GM21381 (cell line): ENCODE results near the gene ACAD11.

Experiments used
- ATAC-seq: cut with Tn5 transposase; IDR thresholded peaks from one replicate; pipeline ENCODE4 v1.9.1; 2021; ENCODE audit warnings: mild to moderate bottlenecking, moderate library complexity; ENCODE audit not compliant: unreplicated experiment

The ACAD11 gene

GRCh38 chr3:132521901-132522300 is 137.7 kb downstream of the ACAD11 start:
- ATAC-seq: no peak

- no peak for ATAC-seq
Observed at GRCh38 chr3:132519914-132520313, 139.7 kb downstream of the ACAD11 start.

- ATAC-seq: no peak
Observed at GRCh38 chr3:132517311-132517710, 142.3 kb downstream of the ACAD11 start.

- no peak for ATAC-seq
Observed at GRCh38 chr3:132513057-132513456, 146.6 kb downstream of the ACAD11 start.

DNA sequence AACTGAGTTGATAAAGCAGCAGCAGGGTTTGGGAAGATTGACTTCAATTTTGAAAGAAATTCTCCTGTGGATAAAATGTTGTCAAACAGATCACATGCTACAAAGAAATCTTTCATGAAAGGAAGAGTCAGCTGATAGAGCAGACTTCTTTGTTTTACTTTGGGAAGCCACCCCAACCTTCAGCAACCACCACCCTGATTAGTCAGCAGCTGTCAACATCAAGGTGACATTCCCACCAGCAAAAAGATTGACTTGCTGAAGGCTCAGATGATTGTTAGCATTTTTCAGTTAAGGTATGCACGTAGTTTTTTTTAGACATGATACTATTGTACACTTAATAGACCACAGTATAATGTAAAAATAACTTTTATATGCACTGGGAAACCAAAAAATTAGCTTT is 150.1 kb downstream of the ACAD11 start:
- no peak for ATAC-seq

- no peak for ATAC-seq
Observed at GRCh38 chr3:132509096-132509495, 150.5 kb downstream of the ACAD11 start.
